HG03135 (cell line): Measurements from ENCODE around the gene HOGA1.
"Not testable (repeated sequence)": the region's sequence is repeated elsewhere in the genome, so short reads cannot be mapped to it uniquely, and the experiment has no call there.

Source experiments
- ATAC-seq: cut with Tn5 transposase; IDR thresholded peaks from one replicate; pipeline ENCODE4 v1.9.1; 2021; ENCODE audit warnings: mild to moderate bottlenecking, moderate library complexity; ENCODE audit not compliant: unreplicated experiment

Gene HOGA1

DNA sequence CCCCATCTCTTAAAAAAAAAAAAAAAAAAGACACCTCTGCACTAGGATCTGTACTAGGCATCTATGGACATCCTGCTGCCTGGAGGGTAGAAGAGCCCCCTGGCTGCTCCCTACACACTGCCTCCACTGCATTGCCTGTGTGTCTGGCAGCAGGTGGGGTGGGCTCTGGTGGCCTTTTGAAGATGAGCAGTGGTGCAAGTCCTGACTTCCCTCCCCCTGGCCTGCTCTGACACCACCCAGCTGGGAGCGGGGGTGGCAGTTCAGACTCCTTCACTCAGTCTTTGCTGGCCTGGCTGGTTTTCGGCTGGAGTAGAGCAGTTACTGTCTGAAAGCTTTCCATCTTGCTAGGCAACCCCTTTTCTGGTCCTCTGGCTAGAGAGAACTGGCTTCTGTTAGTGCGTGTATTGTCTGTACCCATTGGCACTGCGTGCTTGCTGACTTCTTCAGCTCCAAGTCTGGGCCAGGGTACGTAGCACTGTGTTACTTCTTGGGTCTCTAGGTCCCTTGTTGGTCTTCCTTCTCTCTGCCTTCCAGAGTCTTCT, 23.0 kb downstream of the HOGA1 start:
- no peak for ATAC-seq

DNA sequence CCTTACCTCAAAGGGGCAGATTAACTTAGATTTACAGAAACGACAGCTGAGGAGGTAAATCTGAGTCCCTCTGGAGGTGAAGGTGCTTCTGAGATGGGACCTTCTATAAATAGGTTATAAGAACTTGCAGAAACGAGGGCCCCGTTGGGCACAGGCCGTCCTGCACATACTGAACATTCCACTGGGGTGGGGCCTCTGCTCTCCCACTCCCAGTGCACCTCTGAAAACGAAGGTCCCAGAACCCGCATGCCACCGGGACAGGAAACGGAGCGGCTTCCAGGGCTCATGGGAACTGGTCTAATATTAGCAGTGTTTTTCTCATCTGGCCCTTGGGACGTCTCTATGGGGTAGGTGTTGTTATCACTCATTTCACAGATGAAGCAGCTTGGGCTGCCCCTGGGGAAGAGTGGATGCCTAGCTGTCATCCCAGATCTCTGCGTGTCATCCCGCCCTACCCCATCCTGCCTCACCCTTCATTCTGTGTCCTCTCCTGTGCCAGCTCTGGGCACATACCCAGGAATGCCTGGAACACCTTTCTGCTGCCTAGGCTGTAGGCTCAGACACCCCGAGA, 24.9 kb downstream of the HOGA1 start:
- no peak for ATAC-seq

DNA sequence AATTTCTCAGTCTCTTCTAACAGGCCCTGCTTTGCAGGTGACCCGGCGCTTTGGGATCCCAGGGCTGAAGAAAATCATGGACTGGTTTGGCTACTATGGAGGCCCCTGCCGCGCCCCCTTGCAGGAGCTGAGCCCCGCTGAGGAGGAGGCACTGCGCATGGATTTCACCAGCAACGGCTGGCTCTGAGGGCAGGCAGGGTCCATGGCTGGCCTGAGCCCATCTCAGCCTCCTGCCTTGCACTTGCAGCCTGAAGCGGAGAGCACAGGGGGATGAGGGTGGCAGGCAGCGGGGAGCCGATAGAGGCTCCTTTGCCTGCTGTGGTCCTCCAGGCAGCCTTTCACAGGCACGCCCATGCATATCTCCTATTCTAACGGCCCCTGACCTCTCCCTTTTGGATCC, 27.3 kb downstream of the HOGA1 start:
- ATAC-seq, result no peak

DNA sequence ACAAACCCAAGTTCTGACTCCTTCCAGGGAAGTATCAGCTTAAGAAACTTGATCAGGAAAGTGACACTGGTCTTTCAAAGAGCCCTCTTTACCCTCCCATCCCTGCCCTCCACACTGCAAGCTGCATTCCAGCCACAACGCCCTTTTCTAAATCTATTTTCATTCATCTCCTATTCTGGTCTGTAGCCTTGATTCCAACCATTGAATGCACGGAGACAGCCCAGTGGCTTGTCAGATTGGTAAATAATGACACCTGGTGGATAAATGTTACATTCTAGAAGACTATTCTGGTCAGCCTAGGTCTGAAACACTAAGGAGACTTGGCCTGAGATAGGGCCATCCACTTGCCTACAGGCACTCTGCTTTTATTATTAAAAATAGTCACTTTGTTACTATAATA, 28.2 kb downstream of the HOGA1 start:
- ATAC-seq, result no peak

DNA sequence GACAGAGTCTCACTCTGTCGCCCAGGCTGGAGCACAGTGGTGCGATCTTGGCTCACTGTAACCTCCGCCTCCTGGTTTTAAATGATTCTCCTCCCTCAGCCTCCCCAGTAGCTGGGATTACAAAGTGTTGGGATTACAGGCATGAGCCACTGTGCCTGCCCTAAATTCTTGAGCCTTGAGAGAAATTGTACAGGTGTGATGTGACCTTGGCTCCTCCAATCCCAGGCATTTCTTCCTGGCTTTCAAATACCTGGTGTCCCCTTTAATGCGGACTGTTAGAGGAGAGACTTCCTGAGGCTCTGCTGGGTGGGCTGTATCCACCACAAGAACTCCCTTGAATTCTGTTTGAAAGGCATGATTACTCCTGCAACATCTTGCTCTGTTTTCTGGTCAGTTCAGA, 34.1 kb downstream of the HOGA1 start:
- ATAC-seq, result no peak

DNA sequence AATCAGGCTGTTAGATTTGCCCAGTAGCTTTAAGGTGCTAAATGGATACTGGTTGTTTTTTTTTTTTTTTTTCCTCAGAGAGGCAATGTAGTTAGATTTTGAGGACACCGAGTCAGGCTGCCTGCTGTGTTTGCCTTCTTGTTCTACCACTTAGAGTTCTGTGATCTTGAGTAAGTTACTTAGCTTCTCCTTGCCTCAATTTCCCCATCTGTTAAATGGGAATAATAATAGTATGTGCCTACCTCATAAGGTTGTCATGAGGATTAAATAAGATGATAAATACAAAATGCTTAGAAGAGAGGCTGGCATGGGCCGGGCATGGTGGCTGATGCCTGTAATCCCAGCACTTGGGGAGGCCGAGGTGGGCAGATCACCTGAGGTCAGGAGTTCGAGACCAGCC, 34.5 kb downstream of the HOGA1 start:
- no peak for ATAC-seq

DNA sequence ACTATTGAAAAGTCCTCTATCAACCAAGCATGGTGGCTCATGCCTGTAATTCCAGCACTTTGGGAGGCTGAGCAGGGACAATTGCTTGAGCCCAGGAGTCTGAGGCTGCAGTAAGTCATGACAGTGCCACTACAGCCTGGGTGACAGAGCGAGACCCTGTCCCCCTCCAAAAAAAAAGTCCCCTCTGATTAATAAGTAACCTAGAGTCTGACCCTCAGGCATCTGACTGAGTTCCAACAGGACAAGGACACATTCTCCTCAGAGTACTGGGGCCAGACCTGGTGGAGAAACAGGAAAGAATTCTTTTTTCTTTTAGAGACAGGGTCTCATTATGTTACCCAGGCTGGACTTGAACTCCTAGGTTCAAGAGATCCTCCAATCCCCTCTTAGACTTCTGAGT, 39.1 kb downstream of the HOGA1 start:
- ATAC-seq, result no peak

DNA sequence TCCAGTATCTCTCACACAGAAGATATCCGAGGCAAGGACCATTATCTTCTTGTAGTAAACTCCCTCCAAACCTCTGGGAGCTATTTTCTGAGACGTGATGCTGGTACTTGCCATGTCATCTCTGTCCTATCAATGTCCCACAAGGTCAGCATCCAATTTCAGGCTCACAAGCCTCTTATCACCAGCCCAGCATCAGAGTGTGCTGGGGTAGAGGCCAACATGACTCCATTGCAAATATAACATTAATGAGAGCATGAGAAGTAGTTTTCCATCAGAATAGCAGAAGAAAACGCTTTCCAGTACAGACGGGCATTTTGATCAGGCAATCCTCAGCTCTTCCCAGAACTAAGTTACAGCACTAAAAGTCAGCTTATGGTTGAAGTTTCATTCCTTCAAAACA, 43.5 kb downstream of the HOGA1 start:
- ATAC-seq, result no peak

DNA sequence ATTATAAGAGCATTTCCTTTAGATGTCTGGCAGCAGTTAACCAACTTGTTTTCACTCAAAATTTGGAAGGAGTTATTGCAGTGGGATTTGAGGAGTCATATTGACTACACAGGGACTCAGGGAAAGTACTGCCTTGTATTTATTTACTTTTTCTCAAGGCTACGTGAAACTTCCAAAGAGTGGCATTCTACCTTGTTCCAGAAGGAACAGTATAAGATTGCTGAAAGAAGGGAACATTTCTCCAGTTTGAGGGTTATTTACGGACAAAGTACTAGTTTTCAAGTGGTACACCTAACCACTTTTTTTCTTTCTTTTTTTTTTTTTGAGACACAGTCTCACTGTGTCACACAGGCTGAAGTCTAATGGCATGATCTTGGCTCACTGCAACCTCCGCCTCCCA, 44.0 kb downstream of the HOGA1 start:
- ATAC-seq, result no peak

DNA sequence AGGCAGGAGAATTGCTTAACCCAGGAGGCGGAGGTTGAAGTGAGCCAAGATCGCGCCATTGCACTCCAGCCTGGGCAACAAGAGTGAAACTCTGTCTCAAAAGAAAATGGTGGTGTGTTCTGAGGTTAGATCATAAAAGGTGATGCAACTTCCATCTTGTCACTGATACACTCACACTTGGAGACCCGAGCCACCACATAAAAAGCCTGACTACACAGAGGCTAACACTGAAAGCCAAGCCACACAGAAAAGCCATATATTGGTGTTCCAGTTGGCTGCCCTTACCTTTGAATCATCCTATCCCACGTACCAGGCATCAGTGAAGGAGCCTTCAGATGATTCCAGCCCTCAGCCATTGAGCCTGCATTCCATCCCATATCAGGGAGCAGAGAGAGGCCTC, 45.1 kb downstream of the HOGA1 start:
- ATAC-seq, result no peak

DNA sequence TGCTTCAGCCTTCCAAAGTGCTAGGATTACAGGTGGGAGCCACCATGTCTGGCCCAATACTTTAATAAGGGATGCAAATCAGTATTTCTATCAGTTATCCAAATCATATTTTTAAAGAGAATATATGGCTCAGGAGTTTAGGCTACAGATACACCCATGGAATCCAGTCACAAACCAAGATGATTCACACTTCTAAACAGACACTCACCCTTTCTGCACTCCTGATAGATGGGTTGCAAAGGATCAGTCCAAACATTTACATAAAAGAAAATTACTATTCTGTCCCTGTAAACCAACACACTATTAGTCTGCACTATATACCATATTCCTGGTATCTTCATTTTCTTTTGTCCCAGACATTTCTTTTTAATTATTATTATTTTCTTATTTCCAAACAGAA, 46.9 kb downstream of the HOGA1 start:
- ATAC-seq, result no peak

DNA sequence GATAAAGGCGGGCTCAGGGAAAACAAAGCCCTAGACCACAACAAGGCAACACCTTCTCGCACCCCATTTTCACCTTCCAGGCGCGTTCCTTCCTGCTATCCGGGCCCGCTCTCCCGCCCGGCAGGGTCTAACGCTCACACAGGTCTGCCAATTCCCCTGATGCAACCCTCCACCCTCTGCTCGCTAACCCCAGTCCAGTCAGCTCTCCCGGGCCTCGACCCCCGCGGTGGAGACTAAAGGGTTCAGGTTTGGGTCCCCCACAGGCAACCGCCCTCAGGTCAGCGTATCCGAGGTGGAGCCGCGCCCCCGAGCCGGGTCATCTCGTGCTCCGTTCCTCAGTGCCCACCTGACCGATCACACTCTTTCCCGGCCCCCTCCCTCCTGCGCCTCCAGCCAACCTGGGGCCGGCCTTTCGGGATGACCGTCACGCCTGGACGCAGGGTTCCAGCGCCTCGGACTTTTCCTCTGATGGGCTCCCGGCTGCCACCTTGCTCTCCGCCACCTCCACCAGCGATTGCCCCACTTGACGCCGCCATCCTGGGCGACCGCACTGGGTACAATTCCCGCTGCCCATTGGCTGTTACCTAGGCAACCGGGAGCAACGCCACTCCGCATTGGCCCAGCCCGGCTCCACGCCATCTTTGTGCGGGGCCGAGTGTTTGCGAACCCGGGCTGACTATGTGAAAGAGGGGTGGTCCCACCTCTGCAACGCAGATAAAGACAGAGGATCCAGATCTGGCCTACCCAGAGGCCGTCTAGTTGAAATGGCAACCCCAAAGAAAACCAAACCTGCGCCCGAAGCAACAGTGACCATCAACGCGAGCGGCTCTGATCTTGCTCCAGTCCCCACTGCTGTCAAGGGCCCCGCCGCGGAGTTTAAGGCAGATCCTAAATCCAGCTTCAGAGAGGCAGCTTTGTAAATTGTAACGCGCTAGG, 49.0 kb downstream of the HOGA1 start, which contains the start of gene MORN4:
Gene MORN4, minus strand, starts transcription at position 552 of the 936 bp plus-strand sequence. CDS start 13,847 bp downstream, outside the sequence.
- ATAC-seq, result peak; percentile 99

DNA sequence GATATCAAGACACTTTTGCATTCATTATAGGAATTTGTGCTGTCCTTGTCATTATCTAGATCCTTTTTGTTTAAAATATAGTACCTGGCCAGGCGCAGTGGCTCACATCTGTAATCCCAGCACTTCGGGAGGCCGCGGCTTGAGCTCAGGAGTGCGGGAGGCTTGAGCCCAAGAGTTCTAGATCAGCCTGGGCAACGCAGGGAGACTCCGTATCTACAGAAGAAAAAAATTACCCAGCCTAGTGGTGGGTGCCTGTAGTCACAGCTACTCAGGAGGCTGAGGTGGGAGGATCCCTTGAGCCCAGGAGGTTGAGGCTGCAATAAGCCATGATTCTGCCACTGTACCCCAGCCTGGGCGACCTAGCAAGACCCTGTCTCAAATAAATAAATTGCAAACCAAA, 49.7 kb downstream of the HOGA1 start:
- ATAC-seq, result no peak

DNA sequence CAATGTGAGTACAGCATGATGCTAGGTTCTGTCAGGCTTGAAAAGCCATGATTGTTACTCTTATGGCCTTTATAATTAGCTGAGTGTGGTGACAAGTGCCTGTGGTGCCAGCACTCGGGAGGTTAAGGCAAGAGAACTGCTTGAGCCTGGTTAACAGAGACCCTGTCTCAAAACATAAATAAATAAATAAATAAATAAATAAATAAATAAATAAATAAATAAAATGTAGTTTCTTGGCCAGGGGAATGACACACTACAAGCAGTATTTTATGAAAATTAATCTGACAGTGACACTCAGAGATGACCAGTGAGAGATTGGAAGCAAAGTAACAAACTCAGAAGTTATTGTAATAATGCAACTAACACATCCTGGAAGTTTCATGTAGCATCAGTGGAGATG, 51.4 kb downstream of the HOGA1 start:
- no peak for ATAC-seq

DNA sequence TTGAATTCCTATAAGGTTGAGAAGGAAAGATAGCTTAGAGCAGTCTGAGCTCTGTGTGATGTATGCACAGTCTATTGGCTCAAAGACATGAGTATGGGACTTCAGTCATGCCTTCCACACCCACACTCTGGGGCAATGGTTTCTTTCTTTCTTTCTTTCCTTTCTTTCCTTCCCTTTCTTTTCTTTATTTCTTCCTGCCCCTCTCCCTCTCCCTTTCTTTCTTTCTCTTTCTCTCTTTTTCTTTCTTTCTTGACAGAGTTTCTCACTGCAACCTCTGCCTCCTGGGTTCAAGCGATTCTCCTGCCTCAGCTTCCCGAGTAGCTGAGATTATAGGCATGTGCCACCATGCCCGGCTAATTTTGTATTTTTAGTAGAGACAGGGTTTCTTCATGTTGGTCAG, 54.9 kb downstream of the HOGA1 start:
- ATAC-seq, result not testable (repeated sequence)

DNA sequence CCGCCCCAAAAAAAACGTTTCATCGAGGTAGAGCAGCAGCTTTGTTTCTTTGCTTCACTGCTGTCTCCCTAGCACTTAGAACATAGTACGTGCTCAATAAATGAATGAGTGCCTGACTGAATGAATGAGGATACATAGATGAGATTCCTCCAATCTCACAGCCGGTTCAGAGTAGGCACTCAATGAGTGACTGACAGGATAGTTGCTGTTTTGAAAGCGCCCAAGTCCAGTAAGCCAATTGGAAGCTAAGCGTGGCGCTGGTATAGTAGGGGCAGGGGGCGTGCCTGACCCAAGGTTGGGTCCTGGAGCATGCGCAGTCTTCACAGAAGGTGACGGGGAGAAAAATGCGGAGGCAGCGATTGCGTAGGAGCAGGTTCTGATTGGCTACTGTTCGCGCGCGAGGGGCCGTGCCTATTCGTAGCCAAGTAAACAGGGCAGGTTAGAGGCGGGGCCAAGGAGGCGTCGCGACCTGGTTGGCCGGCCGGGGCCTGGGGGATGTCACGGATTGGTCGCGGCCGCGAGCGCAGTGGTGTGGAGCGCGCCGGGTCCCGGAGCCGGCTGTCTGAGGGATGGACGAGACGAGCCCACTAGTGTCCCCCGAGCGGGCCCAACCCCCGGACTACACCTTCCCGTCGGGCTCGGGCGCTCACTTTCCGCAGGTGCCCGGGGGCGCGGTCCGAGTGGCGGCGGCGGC, 56.1 kb downstream of the HOGA1 start, which contains the start of gene PI4K2A:
Gene PI4K2A, plus strand, starts transcription at position 498 of the 694 bp plus-strand sequence. Its CDS starts 72 bp downstream, at position 570.
- ATAC-seq, result peak; percentile 95

DNA sequence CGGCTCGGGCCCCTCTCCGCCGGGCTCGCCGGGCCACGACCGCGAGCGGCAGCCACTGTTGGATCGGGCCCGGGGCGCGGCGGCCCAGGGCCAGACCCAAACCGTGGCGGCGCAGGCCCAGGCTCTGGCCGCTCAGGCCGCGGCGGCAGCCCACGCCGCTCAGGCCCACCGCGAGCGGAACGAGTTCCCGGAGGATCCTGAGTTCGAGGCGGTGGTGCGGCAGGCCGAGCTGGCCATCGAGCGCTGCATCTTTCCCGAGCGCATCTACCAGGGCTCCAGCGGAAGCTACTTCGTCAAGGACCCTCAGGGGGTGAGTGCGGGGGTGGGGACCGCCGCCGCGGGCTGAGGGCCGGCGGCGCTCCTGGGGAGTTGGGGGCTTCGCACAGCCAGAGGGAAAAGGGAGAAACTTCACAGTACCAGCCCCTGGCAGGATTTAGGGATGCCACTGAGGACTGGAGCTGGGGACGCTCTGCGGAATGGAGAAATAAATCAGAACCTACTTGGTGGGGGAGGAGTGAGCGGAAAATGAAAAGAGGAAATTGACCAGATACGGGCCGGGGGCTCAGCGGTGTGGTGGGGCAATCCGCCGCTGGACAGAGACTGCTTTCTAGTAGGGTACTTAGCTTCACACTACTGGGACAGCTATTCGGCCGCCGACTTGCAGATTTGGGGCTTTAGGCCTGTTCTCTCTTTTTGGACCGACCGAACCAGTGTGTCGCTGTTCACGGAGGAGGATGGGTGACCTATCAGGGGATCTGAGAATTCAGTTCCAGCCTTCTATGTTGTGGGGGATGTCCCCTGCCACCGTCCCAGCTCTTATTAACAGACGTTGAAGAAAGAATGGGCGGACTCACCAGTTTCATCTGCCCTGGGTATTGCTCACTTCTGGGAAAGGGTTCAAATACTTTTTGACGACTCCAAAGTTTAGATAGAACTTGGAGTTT, 57.0 kb downstream of the HOGA1 start:
- peak; percentile 35 for ATAC-seq

DNA sequence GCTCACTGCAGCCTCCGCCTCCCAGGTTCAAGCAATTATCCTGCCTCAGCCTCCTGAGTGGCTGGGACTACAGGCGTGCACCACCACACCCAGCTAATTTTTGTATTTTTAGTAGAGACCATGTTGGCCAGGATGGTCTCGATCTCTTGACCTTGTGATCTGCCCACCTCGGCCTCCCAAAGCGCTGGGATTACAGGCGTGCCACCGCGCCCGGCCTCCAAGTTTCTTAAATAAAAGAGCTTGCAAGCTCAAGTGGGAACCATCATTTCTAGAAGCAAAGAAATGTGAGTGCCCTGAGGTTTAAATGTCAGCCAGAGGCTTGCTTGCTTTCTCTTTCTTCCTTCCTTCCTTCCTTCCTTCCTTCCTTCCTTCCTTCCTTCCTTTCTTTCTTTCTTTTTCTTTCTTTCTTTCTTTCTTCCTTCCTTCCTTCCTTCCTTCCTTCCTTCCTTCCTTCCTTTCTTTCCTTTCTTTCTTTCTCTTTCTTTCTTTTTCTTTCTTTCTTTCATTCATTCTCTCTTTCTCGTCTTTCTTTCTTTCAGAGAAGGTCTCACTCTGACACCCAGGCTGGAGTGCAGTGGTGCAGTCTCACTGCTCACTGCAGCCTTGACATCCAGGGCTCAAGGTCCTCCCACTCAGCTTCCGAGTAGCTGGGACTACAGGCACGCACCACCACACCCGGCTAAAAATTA, 58.4 kb downstream of the HOGA1 start:
- not testable (repeated sequence) for ATAC-seq

DNA sequence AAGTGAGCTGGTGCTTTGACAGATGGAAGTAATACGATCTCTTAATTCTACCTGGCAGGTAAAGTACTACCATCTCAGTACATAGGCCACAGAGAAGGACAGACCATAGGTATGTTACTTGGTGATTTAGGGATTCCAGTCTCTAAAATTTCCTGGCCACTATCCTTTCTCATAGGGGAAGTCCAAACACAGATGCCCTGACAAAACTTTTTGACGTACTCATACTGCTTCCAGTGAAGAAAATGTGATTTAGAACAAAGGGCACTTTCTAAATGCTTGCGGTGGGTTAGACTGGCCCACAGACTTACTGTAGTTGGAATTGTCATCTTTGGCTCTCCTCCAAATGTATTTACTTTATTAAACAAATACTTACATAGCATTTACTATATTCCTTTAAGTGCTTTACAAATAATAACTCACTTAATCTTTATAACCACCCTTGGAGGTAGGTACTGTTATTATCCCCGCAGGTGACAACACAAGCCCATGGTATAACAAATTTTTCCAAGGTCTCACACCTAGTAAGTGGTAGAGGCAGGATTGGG, 59.3 kb downstream of the HOGA1 start:
- ATAC-seq, result no peak
